Tibial nerve (tissue), 4 donors: ENCODE results near the gene GGCT.

ENCODE experiments used
- CTCF ChIP-seq, 5 experiments: fragments of 200-600 bp in 3 of 5; fragments of 450-650 bp in 2 of 5; sonication (generic) in 3 of 5; IDR thresholded peaks; one replicate each; pipeline ENCODE4 v1.5.1; 2016 to 2019; ENCODE audit warnings: antibody characterized with exemption in 5 of 5, mild to moderate bottlenecking in 3 of 5, moderate library complexity in 2 of 5
- EP300 ChIP-seq, 2 donors: sonication (generic); formaldehyde crosslinking; IDR thresholded peaks; one replicate each; pipeline ENCODE4 v1.6.1; 2017; ENCODE audit warnings: antibody characterized with exemption in 2 of 2, mild to moderate bottlenecking in 1 of 2
- POLR2A ChIP-seq, 2 donors: fragments of 450-650 bp; IDR thresholded peaks; one replicate each; pipeline ENCODE4 v1.6.1; 2017; ENCODE audit warnings: antibody characterized with exemption in 2 of 2, mild to moderate bottlenecking in 2 of 2, moderate library complexity in 2 of 2

GRCh38 chr7:30464231-30464671 is 40.4 kb downstream of the GGCT start:
- TF ChIP-seq POLR2A (IDR thresholded peaks at IDR 0.05) (no peak), CTCF (IDR thresholded peaks at IDR 0.05) (no peak), EP300 (IDR thresholded peaks at IDR 0.05) (no peak)
